Esophagus squamous epithelium (tissue), 5 donors: ENCODE results near the gene B4GALNT4. TPM values are rescaled to one million over a fixed set of nuclear protein-coding genes. Genes with fewer than 3 reads are reported as not detected.
"Not testable (repeated sequence)": the region's sequence is repeated elsewhere in the genome, so short reads cannot be mapped to it uniquely, and the experiment has no call there.

Source experiments
- DNase-seq: peaks from one replicate; lab custom pipeline; 2025; lab: John Stamatoyannopoulos, UW
- H3K27ac ChIP-seq, 4 donors: fragments of 200-600 bp; sonication (generic); one replicate each; pipeline ENCODE4 v1.5.1; 2016 to 2019; ENCODE audit warnings: mild to moderate bottlenecking in 1 of 4
- H3K27me3 ChIP-seq, 4 donors: fragments of 200-600 bp; sonication (generic); 1 replicate in 3 of 4; 2 replicates in 1 of 4; pipeline versions ENCODE4 v1.5.1 to v1.6.0; 2017 to 2021; ENCODE audit warnings: antibody characterized with exemption in 1 of 4
- H3K36me3 ChIP-seq, 3 donors: fragments of 200-600 bp; sonication (generic); one replicate each; pipeline ENCODE4 v1.5.1; 2016 to 2019
- H3K4me1 ChIP-seq, 3 donors: fragments of 200-600 bp; sonication (generic); one replicate each; pipeline ENCODE4 v1.5.1; 2017 to 2019
- H3K4me3 ChIP-seq, 4 donors: fragments of 200-600 bp; sonication (generic); 1 replicate in 3 of 4; 2 replicates in 1 of 4; pipeline ENCODE4 v1.5.1; 2016 to 2019; ENCODE audit warnings: mild to moderate bottlenecking in 2 of 4, moderate library complexity in 1 of 4
- H3K9me3 ChIP-seq, 3 donors: fragments of 200-600 bp; sonication (generic); one replicate each; pipeline ENCODE4 v1.5.1; 2016 to 2019
- CTCF ChIP-seq, 6 experiments: fragments of 450-650 bp in 4 of 6; fragments of 200-600 bp in 2 of 6; sonication (generic) in 2 of 6; IDR thresholded peaks; one replicate each; pipeline ENCODE4 v1.5.1; 2016 to 2019; ENCODE audit warnings: antibody characterized with exemption in 6 of 6, mild to moderate bottlenecking in 4 of 6, moderate library complexity in 4 of 6
- POLR2A ChIP-seq, 4 donors: fragments of 450-650 bp; IDR thresholded peaks; one replicate each; pipeline ENCODE4 v1.6.1; 2017; ENCODE audit warnings: antibody characterized with exemption in 4 of 4, mild to moderate bottlenecking in 4 of 4, moderate library complexity in 3 of 4
- WGBS, 2 donors: methylation state at CpG; one replicate each; pipeline ENCODE4 v1.1.5; 2018; 5-methylcytosine and 5-hydroxymethylcytosine counted together
- intact Hi-C: fragments of 100-400 bp; cut with DNase I; formaldehyde crosslinking; loops from one replicate; pipeline ENCODE4 v1.15.0; 2022
- total RNA-seq, 4 donors: library from RNA; depleted of rRNA; stranded (reverse); fragments of >200 nt; gene quantifications; one replicate each; pipeline ENCODE4 v1.1.0, GENCODE V29; 2016
- donor health status: DM: yes; HTN: yes; CAD: no.

B4GALNT4 gene
- 1 to 10 TPM in 3 of 4 donors, under 1 TPM in 1; 0.97 to 7.9 (median 3.3) TPM for total RNA-seq

GRCh38 chr11:369336-370018 is at the start of gene B4GALNT4:
Gene B4GALNT4 (plus strand): TSS chr11:369499. CDS start chr11:369804, 305 bp downstream.
- TF ChIP-seq POLR2A (IDR thresholded peaks at IDR 0.05) (no peak), CTCF (IDR thresholded peaks at IDR 0.05) (no peak)
- Histone ChIP-seq H3K9me3 (no peaks in the 10 kb centered on the region), H3K27ac (peak within 1 kb of the TSS in 1 of 4 donors; percentile 13), H3K4me3 (peak within 1 kb of the TSS in 3 of 4 donors; percentile 2 to 55 (median 44)), H3K4me1 (peaks cover 9 to 38% (median 11%) of the 10 kb centered on the region in 3 donors), H3K36me3 (no peaks in the 10 kb centered on the region), H3K27me3 (peaks cover 6 to 60% (median 17%) of the 10 kb centered on the region in 4 donors)
- intact Hi-C loops, result no loop called here
- WGBS, 2 donors, result 0% methylated on average over 1 of the region's 118 CpGs; no CpG with 5 or more reads in 1 of the 2 donors
- DNase-seq, result no peak

- DNase-seq, H3K36me3 ChIP-seq, intact Hi-C loops, H3K9me3 ChIP-seq: not testable (repeated sequence)
- peak overlapping the region; percentile 90 to 99 (median 96) for H3K27ac ChIP-seq
- H3K4me1 ChIP-seq, result peaks cover 13 to 64% (median 20%) of the 10 kb centered on the region in 3 donors
- H3K27me3 ChIP-seq, result peaks cover 0 to 24% (median 0%) of the 10 kb centered on the region in 4 donors
- WGBS, 2 donors, result 0% methylated on average over 2 of the region's 10 CpGs; no CpG with 5 or more reads in 1 of the 2 donors
- H3K4me3 ChIP-seq, result peak overlapping the region; percentile 53 to 92 (median 69)
Observed at GRCh38 chr11:319888-320273, 49.4 kb upstream of the B4GALNT4 start.

- Histone ChIP-seq H3K27ac (peak overlapping the region; percentile 42 to 94 (median 84)), H3K9me3 (no peaks in the 10 kb centered on the region), H3K36me3 (no peaks in the 10 kb centered on the region), H3K4me3 (no peak overlapping the region), H3K4me1 (peaks cover 16 to 63% (median 35%) of the 10 kb centered on the region in 3 donors), H3K27me3 (no peaks in the 10 kb centered on the region)
- no peak for DNase-seq
- intact Hi-C loops, result no loop called here
- TF ChIP-seq POLR2A (IDR thresholded peaks at IDR 0.05), result no peak
- no peak for TF ChIP-seq CTCF (IDR thresholded peaks at IDR 0.05)
- 68 to 78% methylated on average over 11 of the region's 11 CpGs for WGBS, 2 donors
Observed at GRCh38 chr11:324156-324555, 45.1 kb upstream of the B4GALNT4 start.

- H3K36me3 ChIP-seq, intact Hi-C loops, H3K27me3 ChIP-seq, H3K9me3 ChIP-seq, DNase-seq: not testable (repeated sequence)
- peaks cover 16 to 58% (median 35%) of the 10 kb centered on the region in 3 donors for H3K4me1 ChIP-seq
- WGBS, 2 donors, result 64 to 72% methylated on average over 24 of the region's 34 CpGs
- peak overlapping the region in 1 of 4 donors; percentile 16 for H3K4me3 ChIP-seq
- H3K27ac ChIP-seq, result peak overlapping the region in 3 of 4 donors; percentile 88 to 94 (median 91)
Observed at GRCh38 chr11:324593-325517, 44.4 kb upstream of the B4GALNT4 start.

GRCh38 chr11:325796-326591 is 43.3 kb upstream of the B4GALNT4 start:
- peak overlapping the region in 1 of 4 donors; percentile 42 for H3K4me3 ChIP-seq
- no peaks in the 10 kb centered on the region for H3K36me3 ChIP-seq
- intact Hi-C loops, result no loop called here
- peak overlapping the region; percentile 79 to 94 (median 90) for H3K27ac ChIP-seq
- peaks cover 0 to 11% (median 0%) of the 10 kb centered on the region in 4 donors for H3K27me3 ChIP-seq
- no peaks in the 10 kb centered on the region for H3K9me3 ChIP-seq
- TF ChIP-seq POLR2A (IDR thresholded peaks at IDR 0.05) (no peak), CTCF (IDR thresholded peaks at IDR 0.05) (no peak)
- H3K4me1 ChIP-seq, result peaks cover 16 to 55% (median 35%) of the 10 kb centered on the region in 3 donors
- WGBS, 2 donors, result 86 to 87% methylated on average over 20 to 22 of the region's 30 CpGs
- DNase-seq, result no peak
